Endothelial cell of umbilical vein (primary cell): ENCODE data around the gene RAB25. TPM values are rescaled to one million over a fixed set of nuclear protein-coding genes. Genes with fewer than 3 reads are reported as not detected.

Experiments
- BruUV-seq: library from RNA; stranded (reverse); fragments of 400-500 nt; replicated peaks from 2 replicates; lab custom pipeline; 2021; lab: Mats Ljungman, UMichigan
- CTCF ChIA-PET: fragments of 300-600, 350-600 bp; sonication (Branson Sonifier 250); formaldehyde crosslinking; loops from one replicate; lab custom pipeline; 2021; ENCODE audit warnings: antibody characterized with exemption, inconsistent platforms; lab: Charles Lee
- POLR2A ChIA-PET: fragments of 300-600, 350-600 bp; sonication (Branson Sonifier 250); formaldehyde crosslinking; loops from one replicate; lab custom pipeline; 2021; ENCODE audit warnings: antibody characterized with exemption, inconsistent platforms; lab: Charles Lee
- DNase-seq: peaks from one replicate; pipeline ENCODE4 v3.0.0-alpha.2; 2011; ENCODE audit warnings: low read depth, low spot score
- FAIRE-seq: peaks from 2 replicates; lab custom pipeline; 2011; peaks lifted over from hg19 to GRCh38; lab: Jason Lieb, UNC
- H2AFZ ChIP-seq: 2 replicates; pipeline ENCODE4 v1.6.0; 2012; ENCODE audit warnings: low read depth, low read length, control low read depth, inconsistent platforms
- H3K27ac ChIP-seq: 2 replicates; pipeline ENCODE4 v1.5.1; 2011; ENCODE audit warnings: low read depth, mild to moderate bottlenecking, control low read depth, low read length, moderate library complexity; ENCODE audit not compliant: insufficient read depth
- H3K27me3 ChIP-seq, 2 experiments: 2 replicates each; pipeline versions ENCODE4 v1.6.0 to v1.6.1; 2011; ENCODE audit warnings: low read length in 2 of 2, mixed read lengths in 1 of 2; ENCODE audit not compliant: control insufficient read depth in 2 of 2, insufficient read depth in 2 of 2
- H3K36me3 ChIP-seq, 2 experiments: 2 replicates in 1 of 2; 3 replicates in 1 of 2; pipeline ENCODE4 v1.5.1; 2011; ENCODE audit warnings: low read length in 2 of 2, mild to moderate bottlenecking in 1 of 2, moderate library complexity in 1 of 2; ENCODE audit not compliant: control insufficient read depth in 2 of 2, insufficient read depth in 2 of 2; ENCODE audit errors: extremely low read depth in 1 of 2
- H3K4me1 ChIP-seq: 3 replicates; pipeline ENCODE4 v1.5.1; 2011; ENCODE audit warnings: mild to moderate bottlenecking, low read length; ENCODE audit not compliant: control insufficient read depth, insufficient read depth; ENCODE audit errors: extremely low read depth
- H3K4me2 ChIP-seq: 2 replicates; pipeline ENCODE4 v1.6.1; 2011; ENCODE audit warnings: low read length, control low read depth, mixed read lengths; ENCODE audit not compliant: insufficient read depth
- H3K4me3 ChIP-seq, 3 experiments: fragments of 200-600 bp in 1 of 3; sonication (generic), shearing (Covaris generic) in 1 of 3; replicated peaks in 1 of 3; 2 replicates each; pipeline ENCODE4 v1.5.1; 2011 to 2016; ENCODE audit warnings: control low read depth in 3 of 3, low read length in 3 of 3, mild to moderate bottlenecking in 2 of 3, inconsistent platforms in 1 of 3, low read depth in 1 of 3, moderate library complexity in 1 of 3; ENCODE audit not compliant: insufficient read depth in 1 of 3
- H3K79me2 ChIP-seq: 2 replicates; pipeline ENCODE4 v1.6.0; 2012; ENCODE audit warnings: low read length, inconsistent platforms; ENCODE audit not compliant: control insufficient read depth, insufficient read depth
- H3K9ac ChIP-seq: replicated peaks from 2 replicates; pipeline ENCODE3; 2011; ENCODE audit warnings: low read length, control low read depth; ENCODE audit not compliant: insufficient read depth; ENCODE audit errors: extremely low read depth
- H3K9me1 ChIP-seq: replicated peaks from 3 replicates; pipeline ENCODE4 v1.6.0; 2011; ENCODE audit warnings: mild to moderate bottlenecking, low read length; ENCODE audit not compliant: control insufficient read depth, insufficient read depth; ENCODE audit errors: extremely low read depth
- H3K9me3 ChIP-seq: replicated peaks from 2 replicates; pipeline ENCODE4 v1.5.1; 2012; ENCODE audit warnings: low read length, inconsistent platforms; ENCODE audit not compliant: control insufficient read depth, insufficient read depth
- H4K20me1 ChIP-seq: replicated peaks from 2 replicates; pipeline ENCODE3; 2011; ENCODE audit warnings: mild to moderate bottlenecking, low read length; ENCODE audit not compliant: control insufficient read depth, insufficient read depth; ENCODE audit errors: extremely low read depth
- EZH2 ChIP-seq: IDR thresholded peaks from 2 replicates; pipeline ENCODE4 v1.6.1; 2012; ENCODE audit warnings: borderline replicate concordance, low read depth, mild to moderate bottlenecking, moderate library complexity, low read length, inconsistent platforms; ENCODE audit not compliant: severe bottlenecking
- FOS ChIP-seq: IDR thresholded peaks from 2 replicates; pipeline ENCODE4 v1.6.1; 2011; ENCODE audit warnings: mild to moderate bottlenecking, low read length, moderate library complexity, borderline replicate concordance; ENCODE audit not compliant: insufficient read depth
- GATA2 ChIP-seq: IDR thresholded peaks from 2 replicates; pipeline ENCODE4 v1.7.0; 2011; ENCODE audit warnings: low read depth, mild to moderate bottlenecking, moderate library complexity, mixed read lengths, low read length; ENCODE audit not compliant: insufficient read length, insufficient read depth
- JUN ChIP-seq: IDR thresholded peaks from 2 replicates; pipeline ENCODE4 v1.6.1; 2011; ENCODE audit warnings: borderline replicate concordance, low read depth; ENCODE audit not compliant: insufficient read length, insufficient read depth
- MYC ChIP-seq: IDR thresholded peaks from one replicate; pipeline ENCODE4 v1.6.1; 2011; ENCODE audit warnings: mild to moderate bottlenecking, low read depth, low read length
- POLR2A ChIP-seq: IDR thresholded peaks from 2 replicates; pipeline ENCODE4 v1.6.1; 2012; ENCODE audit warnings: low read depth, mild to moderate bottlenecking, control low read depth, low read length
- POLR2AphosphoS5 ChIP-seq: IDR thresholded peaks from 2 replicates; pipeline ENCODE4 v1.6.1; 2012; ENCODE audit warnings: low read depth, mild to moderate bottlenecking, control low read depth, low read length, moderate library complexity; ENCODE audit not compliant: insufficient read depth
- dilution Hi-C: fragments of 300-500 bp; cut with MboI; formaldehyde crosslinking; loops from one replicate; pipeline ENCODE4 v1.15.0; 2019; ENCODE audit warnings: low sequenced_read_pairs; ENCODE audit not compliant: extremely low pct_ligation_motif_present
- intact Hi-C: fragments of 100-400 bp; cut with micrococcal nuclease; formaldehyde crosslinking; loops from one replicate; pipeline ENCODE4 v1.10.0; 2022
- polyA plus RNA-seq, 4 experiments: library from polyadenylated mRNA; depleted of rRNA in 3 of 4; stranded (reverse) in 3 of 4; unstranded in 1 of 4; fragments of >200 nt; gene quantifications; 2 replicates each; pipeline versions ENCODE4 v1.2.1 to v1.2.3, GENCODE V29; 2011 to 2012; ENCODE audit warnings: missing spikeins in 1 of 4
- total RNA-seq: library from RNA; stranded (reverse); gene quantifications from 2 replicates; pipeline ENCODE4 v1.2.3, GENCODE V29; 2021
- TF ChIP-seq, protein P1 (sequence below), 2 donors: IDR thresholded peaks; 1 replicate in 1 of 2; 2 replicates in 1 of 2; pipeline ENCODE4 v1.5.1; 2011; ENCODE audit warnings: low read length in 2 of 2, mild to moderate bottlenecking in 2 of 2, moderate library complexity in 2 of 2, control low read depth in 1 of 2, inconsistent platforms in 1 of 2, low read depth in 1 of 2; ENCODE audit not compliant: insufficient read depth in 1 of 2; ENCODE audit errors: extremely low read depth in 1 of 2
- TF ChIP-seq, protein P2 (sequence below): IDR thresholded peaks from 2 replicates; pipeline ENCODE4 v1.6.1; 2011; ENCODE audit not compliant: insufficient read depth, insufficient read length

RAB25 gene
- total and polyA plus RNA-seq, 2 donors (not counting 3 experiments of a cell fraction or from before 2014, with no cell fraction given), result not detected

DNA sequence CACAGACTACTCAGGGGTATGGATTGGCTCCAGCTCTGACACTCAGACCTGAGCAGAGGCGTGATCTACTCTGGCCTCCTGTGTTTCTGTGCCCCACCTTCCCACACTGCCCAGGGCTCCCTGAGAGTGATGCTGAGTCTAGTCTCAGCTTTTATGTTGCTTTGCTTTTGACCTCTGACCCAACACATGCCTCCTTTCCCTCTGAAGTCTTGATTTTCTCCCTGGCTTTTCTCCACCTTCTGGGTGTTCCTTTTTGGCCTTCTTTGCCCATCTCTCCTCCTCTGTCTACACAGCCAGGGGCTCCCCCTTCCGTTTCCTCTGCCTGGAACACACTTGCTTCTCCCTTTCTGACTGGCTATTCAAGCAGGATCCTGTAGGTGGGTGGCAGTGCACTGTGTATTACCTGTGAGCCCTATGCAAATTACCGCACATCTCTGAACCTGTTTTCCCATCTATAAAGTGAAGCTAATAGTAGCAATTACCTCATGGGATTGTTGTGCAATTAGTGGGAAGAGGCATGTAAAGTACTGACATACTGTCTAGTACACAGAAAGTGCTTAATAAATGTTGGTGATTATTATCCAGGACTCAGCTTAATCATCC lies 35.0 kb downstream of the RAB25 start:
- TF ChIP-seq, protein P1, sequence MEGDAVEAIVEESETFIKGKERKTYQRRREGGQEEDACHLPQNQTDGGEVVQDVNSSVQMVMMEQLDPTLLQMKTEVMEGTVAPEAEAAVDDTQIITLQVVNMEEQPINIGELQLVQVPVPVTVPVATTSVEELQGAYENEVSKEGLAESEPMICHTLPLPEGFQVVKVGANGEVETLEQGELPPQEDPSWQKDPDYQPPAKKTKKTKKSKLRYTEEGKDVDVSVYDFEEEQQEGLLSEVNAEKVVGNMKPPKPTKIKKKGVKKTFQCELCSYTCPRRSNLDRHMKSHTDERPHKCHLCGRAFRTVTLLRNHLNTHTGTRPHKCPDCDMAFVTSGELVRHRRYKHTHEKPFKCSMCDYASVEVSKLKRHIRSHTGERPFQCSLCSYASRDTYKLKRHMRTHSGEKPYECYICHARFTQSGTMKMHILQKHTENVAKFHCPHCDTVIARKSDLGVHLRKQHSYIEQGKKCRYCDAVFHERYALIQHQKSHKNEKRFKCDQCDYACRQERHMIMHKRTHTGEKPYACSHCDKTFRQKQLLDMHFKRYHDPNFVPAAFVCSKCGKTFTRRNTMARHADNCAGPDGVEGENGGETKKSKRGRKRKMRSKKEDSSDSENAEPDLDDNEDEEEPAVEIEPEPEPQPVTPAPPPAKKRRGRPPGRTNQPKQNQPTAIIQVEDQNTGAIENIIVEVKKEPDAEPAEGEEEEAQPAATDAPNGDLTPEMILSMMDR (IDR thresholded peaks at IDR 0.05; ENCODE audit: extremely low read depth in 1 of 2, insufficient read depth in 1 of 2, low read depth in 1 of 2, low read length in 2 of 2), result no peak
- TF ChIP-seq POLR2AphosphoS5 (no peak), GATA2 (no peak), JUN (no peak), EZH2 (no peak), FOS (no peak), MYC (no peak), POLR2A (no peak)
- TF ChIP-seq, protein P2, sequence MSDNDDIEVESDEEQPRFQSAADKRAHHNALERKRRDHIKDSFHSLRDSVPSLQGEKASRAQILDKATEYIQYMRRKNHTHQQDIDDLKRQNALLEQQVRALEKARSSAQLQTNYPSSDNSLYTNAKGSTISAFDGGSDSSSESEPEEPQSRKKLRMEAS, result no peak
- H3K4me2 ChIP-seq, result no peak overlapping the region
- ChIA-PET POLR2A (no interaction called here), CTCF (interaction anchor here (0.7 to 21.0 kb wide), 11 partner anchors 12 to 224 kb away, joined by 3 to 627 read pairs (median 7); partner anchors contain the start of gene LMNA)
- no peaks in the 10 kb centered on the region for H3K27me3 ChIP-seq
- no peaks in the 10 kb centered on the region for H3K9me3 ChIP-seq
- peaks cover 0 to 3% of the 10 kb centered on the region in 2 experiments for H3K36me3 ChIP-seq
- FAIRE-seq (peak; percentile 48), DNase-seq (no peak)
- H2AFZ ChIP-seq, result no peak overlapping the region
- no peaks in the 10 kb centered on the region for H3K79me2 ChIP-seq
- no peaks in the 10 kb centered on the region for H4K20me1 ChIP-seq
- H3K27ac ChIP-seq, result peak overlapping the region; percentile 92
- peaks cover 29% of the 10 kb centered on the region for H3K4me1 ChIP-seq
- H3K4me3 ChIP-seq, result no peak overlapping the region
- intact Hi-C loops (loop anchor here (1.0 to 2.0 kb wide), 2 partner anchors 27 to 34 kb away; no protein-coding TSS in a partner anchor), dilution Hi-C loops (no loop called here)
- no TSS peak for BruUV-seq
- H3K9ac ChIP-seq, result no peak overlapping the region
- no peaks in the 10 kb centered on the region for H3K9me1 ChIP-seq
